GM19468 (cell line): ENCODE data around the gene TFIP11.
"Not testable (repeated sequence)": the region's sequence is repeated elsewhere in the genome, so short reads cannot be mapped to it uniquely, and the experiment has no call there.

Experiments used
- ATAC-seq: cut with Tn5 transposase; IDR thresholded peaks from one replicate; pipeline ENCODE4 v1.9.1; 2021; ENCODE audit warnings: mild to moderate bottlenecking, moderate library complexity, moderate number of reproducible peaks; ENCODE audit not compliant: unreplicated experiment; ENCODE audit errors: extremely low read depth

The TFIP11 gene

GRCh38 chr22:26542831-26543230 is 30.6 kb upstream of the TFIP11 start:
- ATAC-seq, result no peak

- ATAC-seq, result no peak
These were observed 29.0 kb upstream of the TFIP11 start for GRCh38 chr22:26541167-26541819.

GRCh38 chr22:26540119-26540518 is 27.8 kb upstream of the TFIP11 start:
- ATAC-seq, result no peak

- ATAC-seq, result no peak
These were observed 24.5 kb upstream of the TFIP11 start for GRCh38 chr22:26536762-26537134.

GRCh38 chr22:26536056-26536761 is 23.9 kb upstream of the TFIP11 start:
- ATAC-seq, result no peak

GRCh38 chr22:26535603-26535908 is 23.3 kb upstream of the TFIP11 start:
- no peak for ATAC-seq

GRCh38 chr22:26534874-26535602 is 22.8 kb upstream of the TFIP11 start:
- no peak for ATAC-seq

GRCh38 chr22:26534171-26534855 is 22.0 kb upstream of the TFIP11 start:
- ATAC-seq, result no peak

- ATAC-seq, result no peak
These were observed 17.1 kb upstream of the TFIP11 start for GRCh38 chr22:26529345-26529744.

GRCh38 chr22:26528518-26528917 is 16.2 kb upstream of the TFIP11 start:
- not testable (repeated sequence) for ATAC-seq

- ATAC-seq, result no peak
These were observed 15.5 kb upstream of the TFIP11 start for GRCh38 chr22:26527574-26528465.

- no peak for ATAC-seq
These were observed 14.9 kb upstream of the TFIP11 start for GRCh38 chr22:26527167-26527566.

- no peak for ATAC-seq
These were observed 13.8 kb upstream of the TFIP11 start for GRCh38 chr22:26525946-26526564.

GRCh38 chr22:26524870-26525269 is 12.6 kb upstream of the TFIP11 start:
- no peak for ATAC-seq

- ATAC-seq, result no peak
These were observed 10.3 kb upstream of the TFIP11 start for GRCh38 chr22:26522592-26522991.

GRCh38 chr22:26522012-26522411 is 9.7 kb upstream of the TFIP11 start:
- no peak for ATAC-seq

GRCh38 chr22:26517429-26517828 is 5.2 kb upstream of the TFIP11 start:
- ATAC-seq, result no peak

GRCh38 chr22:26516503-26516902 is 4.2 kb upstream of the TFIP11 start:
- no peak for ATAC-seq

- no peak for ATAC-seq
These were observed 3.7 kb upstream of the TFIP11 start for GRCh38 chr22:26515931-26516330.
